IMR-90 (cell line): ENCODE results near the gene STK17B.

Source experiments
- CTCF ChIP-seq: conservative IDR thresholded peaks from 2 replicates; pipeline ENCODE4 v1.5.1; 2012; ENCODE audit warnings: mild to moderate bottlenecking, low read depth, low read length, improper control_type of control experiment
- POLR2A ChIP-seq: IDR thresholded peaks from 2 replicates; pipeline ENCODE4 v1.6.1; 2012; ENCODE audit warnings: mild to moderate bottlenecking, low read depth, low read length

GRCh38 chr2:196182439-196183171 is 11.2 kb upstream of the STK17B start:
- TF ChIP-seq CTCF (no peak), POLR2A (no peak)
